GM12873 (cell line): ENCODE measurements around the gene SUMO1.
A peak's percentile ranks its signal among the peaks of the same experiment; 100 is the strongest.

ENCODE experiments used
- CTCF ChIP-seq: IDR thresholded peaks from 2 replicates; pipeline ENCODE4 v1.5.1; 2012; ENCODE audit warnings: low read depth, mild to moderate bottlenecking, moderate library complexity, low read length, control low read depth; ENCODE audit not compliant: insufficient read depth; ENCODE audit errors: missing control alignments

Gene SUMO1

GRCh38 chr2:202193305-202193704, 45.1 kb downstream of the SUMO1 start:
- no peak for TF ChIP-seq CTCF

- no peak for TF ChIP-seq CTCF
These were observed 50.8 kb downstream of the SUMO1 start for GRCh38 chr2:202187570-202187969.

GRCh38 chr2:202186641-202187202, 51.7 kb downstream of the SUMO1 start:
- TF ChIP-seq CTCF, result no peak

- TF ChIP-seq CTCF, result no peak
These were observed 53.2 kb downstream of the SUMO1 start for GRCh38 chr2:202185156-202185555.

GRCh38 chr2:202184557-202184956, 53.8 kb downstream of the SUMO1 start:
- TF ChIP-seq CTCF, result no peak

- peak; percentile 75 for TF ChIP-seq CTCF
These were observed 59.9 kb downstream of the SUMO1 start for GRCh38 chr2:202178346-202178958.

GRCh38 chr2:202172439-202173211, 65.8 kb downstream of the SUMO1 start:
- TF ChIP-seq CTCF, result no peak
